Measurements from ENCODE around the gene GPR61.

GPR61 gene

DNA sequence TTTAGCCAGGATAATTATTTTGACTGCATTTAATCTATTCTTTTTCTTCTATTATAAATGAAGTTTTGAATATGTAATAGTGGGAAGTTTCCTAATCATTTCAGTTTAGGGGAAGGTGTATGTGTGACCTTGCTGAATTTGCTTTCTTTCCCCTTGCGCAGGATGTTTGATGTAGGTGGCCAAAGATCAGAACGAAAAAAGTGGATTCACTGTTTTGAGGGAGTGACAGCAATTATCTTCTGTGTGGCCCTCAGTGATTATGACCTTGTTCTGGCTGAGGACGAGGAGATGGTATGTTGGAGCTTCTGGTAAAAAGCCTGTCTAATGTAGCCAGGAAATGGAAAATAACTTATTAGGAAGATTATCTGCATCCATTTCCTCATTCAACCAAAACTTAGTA is 46.4 kb downstream of the GPR61 start:
- Histone ChIP-seq H3K4me1 (ENCODE audit: insufficient read depth, low read length) (no peaks in the 10 kb centered on the region), H3K9ac (ENCODE audit: low read length) (no peak overlapping the region), H3K27ac (ENCODE audit: low read depth, low read length) (no peak overlapping the region), H3K4me3 (ENCODE audit: low read depth in 1 of 2, low read length in 2 of 2) (no peak overlapping the region), H3K27me3 (ENCODE audit: control insufficient read depth in 1 of 2, insufficient read depth in 2 of 2, low read length in 2 of 2) (no peaks in the 10 kb centered on the region), H3K9me3 (ENCODE audit: low read length) (no peaks in the 10 kb centered on the region), H3K36me3 (ENCODE audit: insufficient read depth, low read length) (peaks cover 43% of the 10 kb centered on the region)

GRCh38 chr1:109589177-109589576 is 49.5 kb downstream of the GPR61 start:
- H3K27me3 ChIP-seq (ENCODE audit: control insufficient read depth in 1 of 2, insufficient read depth in 2 of 2, low read length in 2 of 2): no peaks in the 10 kb centered on the region
- H3K36me3 ChIP-seq (ENCODE audit: insufficient read depth, low read length): peaks cover 50% of the 10 kb centered on the region
- no peak overlapping the region for H3K27ac ChIP-seq (ENCODE audit: low read depth, low read length)
- H3K9me3 ChIP-seq (ENCODE audit: low read length): no peaks in the 10 kb centered on the region
- H3K9ac ChIP-seq (ENCODE audit: low read length): no peak overlapping the region
- no peaks in the 10 kb centered on the region for H3K4me1 ChIP-seq (ENCODE audit: insufficient read depth, low read length)
- H3K4me3 ChIP-seq (ENCODE audit: low read depth in 1 of 2, low read length in 2 of 2): no peak overlapping the region

GRCh38 chr1:109589679-109590078 is 50.0 kb downstream of the GPR61 start:
- no peak overlapping the region for H3K9ac ChIP-seq (ENCODE audit: low read length)
- H3K4me1 ChIP-seq (ENCODE audit: insufficient read depth, low read length): no peaks in the 10 kb centered on the region
- no peaks in the 10 kb centered on the region for H3K9me3 ChIP-seq (ENCODE audit: low read length)
- H3K4me3 ChIP-seq (ENCODE audit: low read depth in 1 of 2, low read length in 2 of 2): no peak overlapping the region
- no peaks in the 10 kb centered on the region for H3K27me3 ChIP-seq (ENCODE audit: control insufficient read depth in 1 of 2, insufficient read depth in 2 of 2, low read length in 2 of 2)
- no peak overlapping the region for H3K27ac ChIP-seq (ENCODE audit: low read depth, low read length)
- H3K36me3 ChIP-seq (ENCODE audit: insufficient read depth, low read length): peaks cover 49% of the 10 kb centered on the region

DNA sequence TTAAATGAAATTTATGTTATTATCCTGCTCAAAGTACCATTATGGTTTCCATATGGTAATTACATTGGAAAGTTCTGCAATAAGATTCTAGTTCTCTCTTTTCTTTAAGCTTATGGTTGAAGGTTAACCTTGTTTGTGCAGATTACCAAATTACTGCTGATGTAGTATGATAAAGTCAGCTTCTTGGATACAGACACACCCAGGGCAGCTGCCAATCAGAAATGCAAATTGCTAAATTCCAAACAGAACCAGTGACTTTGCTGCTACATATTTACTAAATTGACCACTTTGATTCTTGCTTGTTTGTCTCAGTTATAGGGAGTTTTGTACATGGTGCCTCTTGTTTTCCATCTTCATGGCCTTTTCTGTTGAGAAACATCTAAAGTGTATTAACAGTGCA is 53.2 kb downstream of the GPR61 start:
- no peaks in the 10 kb centered on the region for H3K27me3 ChIP-seq (ENCODE audit: control insufficient read depth in 1 of 2, insufficient read depth in 2 of 2, low read length in 2 of 2)
- H3K36me3 ChIP-seq (ENCODE audit: insufficient read depth, low read length): peaks cover 26% of the 10 kb centered on the region

GRCh38 chr1:109595531-109595930 is 55.9 kb downstream of the GPR61 start:
- H3K4me1 ChIP-seq (ENCODE audit: insufficient read depth, low read length): no peaks in the 10 kb centered on the region
- no peaks in the 10 kb centered on the region for H3K9me3 ChIP-seq (ENCODE audit: low read length)
- H3K4me3 ChIP-seq (ENCODE audit: low read depth in 1 of 2, low read length in 2 of 2): no peak overlapping the region
- no peak overlapping the region for H3K27ac ChIP-seq (ENCODE audit: low read depth, low read length)
- H3K36me3 ChIP-seq (ENCODE audit: insufficient read depth, low read length): peaks cover 19% of the 10 kb centered on the region
- H3K9ac ChIP-seq (ENCODE audit: low read length): no peak overlapping the region
- no peaks in the 10 kb centered on the region for H3K27me3 ChIP-seq (ENCODE audit: control insufficient read depth in 1 of 2, insufficient read depth in 2 of 2, low read length in 2 of 2)

More for the DNA sequence above, 53.2 kb downstream of the GPR61 start:
- no peaks in the 10 kb centered on the region for H3K4me1 ChIP-seq (ENCODE audit: insufficient read depth, low read length)
- H3K9me3 ChIP-seq (ENCODE audit: low read length): no peaks in the 10 kb centered on the region
- H3K27ac ChIP-seq (ENCODE audit: low read depth, low read length): no peak overlapping the region
- H3K4me3 ChIP-seq (ENCODE audit: low read depth in 1 of 2, low read length in 2 of 2): no peak overlapping the region
- H3K9ac ChIP-seq (ENCODE audit: low read length): no peak overlapping the region
